GM10266 (cell line): Measurements from ENCODE around the gene CCDC158.

Experiments
- DNase-seq: peaks from one replicate; pipeline ENCODE4 v3.0.0; 2012; ENCODE audit errors: extremely low spot score
- CTCF ChIP-seq: IDR thresholded peaks from 2 replicates; pipeline ENCODE4 v1.5.1; 2012; ENCODE audit warnings: mild to moderate bottlenecking, low read depth; ENCODE audit not compliant: control insufficient read depth, insufficient read depth; ENCODE audit errors: missing control alignments

CCDC158 gene

GRCh38 chr4:76443376-76443775 is 22.4 kb upstream of the CCDC158 start:
- no peak for TF ChIP-seq CTCF
- DNase-seq = no peak

- TF ChIP-seq CTCF = no peak
Observed at GRCh38 chr4:76442807-76443206, 21.9 kb upstream of the CCDC158 start.

GRCh38 chr4:76441881-76442280 is 20.9 kb upstream of the CCDC158 start:
- DNase-seq = no peak

More at GRCh38 chr4:76442807-76443206, 21.9 kb upstream of the CCDC158 start:
- no peak for DNase-seq

GRCh38 chr4:76439491-76439890 is 18.6 kb upstream of the CCDC158 start:
- DNase-seq = no peak
- no peak for TF ChIP-seq CTCF

More at GRCh38 chr4:76441881-76442280, 20.9 kb upstream of the CCDC158 start:
- no peak for TF ChIP-seq CTCF

GRCh38 chr4:76435528-76436319 is 14.8 kb upstream of the CCDC158 start:
- no peak for TF ChIP-seq CTCF
- no peak for DNase-seq

- TF ChIP-seq CTCF = no peak
- no peak for DNase-seq
Observed at GRCh38 chr4:76434901-76435527, 14.1 kb upstream of the CCDC158 start, which contains the start of gene SHROOM3. Gene SHROOM3 (plus strand): TSS chr4:76435229. CDS start chr4:76436053, 824 bp downstream.
